Panc1 (cell line): Measurements from ENCODE around the gene ITPR3. TPM values are rescaled to one million over a fixed set of nuclear protein-coding genes. Genes with fewer than 3 reads are reported as not detected.

Source experiments
- ATAC-seq: fragments of 200-7000 bp; cut with Tn5 transposase; 2 replicates; pipeline ENCODE4 v1.9.1; 2020; ENCODE audit warnings: mild to moderate bottlenecking, moderate library complexity
- Bru-seq: library from RNA; stranded (reverse); fragments of 400-500 nt; gene quantifications from one replicate; lab custom pipeline; 2021; lab: Mats Ljungman, UMichigan
- BruChase-seq, 2 experiments: library from RNA; stranded (reverse); fragments of 400-500 nt; gene quantifications; one replicate each; lab custom pipeline; 2021; lab: Mats Ljungman, UMichigan
- BruUV-seq: library from RNA; stranded (reverse); fragments of 400-500 nt; replicated peaks from 2 replicates; lab custom pipeline; 2021; lab: Mats Ljungman, UMichigan
- CTCF ChIA-PET: fragments of 300-600 bp; sonication (Branson Sonifier 250); formaldehyde crosslinking; loops from one replicate; lab custom pipeline; 2022; ENCODE audit warnings: antibody characterized with exemption; lab: Charles Lee
- POLR2A ChIA-PET: fragments of 300-600 bp; sonication (Branson Sonifier 250); formaldehyde crosslinking; loops from one replicate; lab custom pipeline; 2022; ENCODE audit warnings: antibody characterized with exemption; lab: Charles Lee
- DNase-seq: peaks from one replicate; pipeline ENCODE4 v3.0.0-alpha.2; 2010; ENCODE audit warnings: low read depth, low spot score
- H3K27ac ChIP-seq: 2 replicates; pipeline ENCODE4 v1.5.1; 2011; ENCODE audit warnings: mild to moderate bottlenecking, low read length, inconsistent platforms
- H3K27me3 ChIP-seq: fragments of 200-500 bp; sonication (Bioruptor generic); 2 replicates; pipeline ENCODE4 v1.6.0; 2014; ENCODE audit warnings: low read length, inconsistent platforms; ENCODE audit not compliant: control insufficient read depth, insufficient read depth
- H3K36me3 ChIP-seq: fragments of 200-500 bp; sonication (Bioruptor generic); 2 replicates; pipeline ENCODE4 v1.5.1; 2014; ENCODE audit warnings: inconsistent platforms, mild to moderate bottlenecking, low read length, moderate library complexity; ENCODE audit not compliant: control insufficient read depth, insufficient read depth
- H3K4me1 ChIP-seq: 2 replicates; pipeline ENCODE4 v1.5.1; 2011; ENCODE audit warnings: inconsistent platforms, mild to moderate bottlenecking, low read length, moderate library complexity; ENCODE audit not compliant: control insufficient read depth, insufficient read depth
- H3K4me3 ChIP-seq, 2 experiments: 2 replicates each; pipeline ENCODE4 v1.5.1; 2011 to 2012; ENCODE audit warnings: low read depth in 2 of 2, low read length in 2 of 2, mild to moderate bottlenecking in 2 of 2, inconsistent platforms in 1 of 2, moderate library complexity in 1 of 2
- H3K9me3 ChIP-seq: fragments of 200-500 bp; sonication (Bioruptor generic); 2 replicates; pipeline ENCODE4 v1.5.1; 2014; ENCODE audit warnings: low read depth, mild to moderate bottlenecking, inconsistent platforms, low read length, moderate library complexity; ENCODE audit not compliant: control insufficient read depth, insufficient read depth
- POLR2AphosphoS5 ChIP-seq: IDR thresholded peaks from 2 replicates; pipeline ENCODE4 v1.6.1; 2012; ENCODE audit warnings: mild to moderate bottlenecking, low read depth, low read length, moderate library complexity
- SIN3A ChIP-seq: IDR thresholded peaks from 2 replicates; pipeline ENCODE4 v1.6.1; 2012; ENCODE audit warnings: low read depth, mild to moderate bottlenecking, low read length, moderate library complexity, borderline replicate concordance; ENCODE audit not compliant: insufficient read depth
- TCF7L2 ChIP-seq: IDR thresholded peaks from 2 replicates; pipeline ENCODE4 v1.6.1; 2011; ENCODE audit warnings: mild to moderate bottlenecking, low read depth, low read length, inconsistent platforms
- in situ Hi-C: cut with HindIII; loops from 2 replicates; pipeline ENCODE4 v1.10.0; 2016; ENCODE audit warnings: low sequenced_read_pairs, low pct_unique_long_range_greater_than_20kb
- intact Hi-C: fragments of 100-400 bp; cut with micrococcal nuclease; formaldehyde crosslinking; loops from one replicate; pipeline ENCODE4 v1.10.0; 2022; ENCODE audit not compliant: unreplicated experiment
- long read RNA-seq: library from polyadenylated mRNA; unstranded; transcript quantifications from one replicate; pipeline ENCODE4 v2.0.0, GENCODE V29; 2021; ENCODE audit not compliant: unreplicated experiment
- polyA plus RNA-seq: library from polyadenylated mRNA; unstranded; fragments of >200 nt; gene quantifications from one replicate; pipeline ENCODE4 v1.2.1, GENCODE V29; 2012; ENCODE audit warnings: missing spikeins; ENCODE audit not compliant: insufficient read length
- total RNA-seq: library from RNA; stranded (reverse); gene quantifications from one replicate; pipeline ENCODE4 v1.2.1, GENCODE V29; 2021; ENCODE audit not compliant: unreplicated experiment
- TF ChIP-seq, protein P1 (sequence below): fragments of 450-650 bp; IDR thresholded peaks from 2 replicates; pipeline ENCODE4 v1.5.1; 2017; ENCODE audit warnings: mild to moderate bottlenecking
- TF ChIP-seq, protein P2 (sequence below), 2 experiments: IDR thresholded peaks; 2 replicates each; pipeline ENCODE4 v1.6.1; 2011 to 2012; ENCODE audit warnings: low read depth in 2 of 2, control low read depth in 1 of 2, low read length in 1 of 2, mild to moderate bottlenecking in 1 of 2, moderate library complexity in 1 of 2; ENCODE audit not compliant: insufficient read depth in 1 of 2

The ITPR3 gene
- total RNA-seq (65.8 TPM), Bru-seq, nascent RNA (percentile 71 among the genes with signal in this experiment), BruChase-seq, experiment 1, labeled RNA remaining after a 2-hour chase (percentile 77 among the genes with signal in this experiment), BruChase-seq, experiment 2, labeled RNA remaining after a 6-hour chase (percentile 84 among the genes with signal in this experiment)
- 58.9 TPM for polyA plus RNA-seq
- long read RNA-seq, partial matches to known transcripts: 95 of 121 reads
- long read RNA-seq, other reads (novel, unspliced or antisense): 26 of 121 reads

DNA sequence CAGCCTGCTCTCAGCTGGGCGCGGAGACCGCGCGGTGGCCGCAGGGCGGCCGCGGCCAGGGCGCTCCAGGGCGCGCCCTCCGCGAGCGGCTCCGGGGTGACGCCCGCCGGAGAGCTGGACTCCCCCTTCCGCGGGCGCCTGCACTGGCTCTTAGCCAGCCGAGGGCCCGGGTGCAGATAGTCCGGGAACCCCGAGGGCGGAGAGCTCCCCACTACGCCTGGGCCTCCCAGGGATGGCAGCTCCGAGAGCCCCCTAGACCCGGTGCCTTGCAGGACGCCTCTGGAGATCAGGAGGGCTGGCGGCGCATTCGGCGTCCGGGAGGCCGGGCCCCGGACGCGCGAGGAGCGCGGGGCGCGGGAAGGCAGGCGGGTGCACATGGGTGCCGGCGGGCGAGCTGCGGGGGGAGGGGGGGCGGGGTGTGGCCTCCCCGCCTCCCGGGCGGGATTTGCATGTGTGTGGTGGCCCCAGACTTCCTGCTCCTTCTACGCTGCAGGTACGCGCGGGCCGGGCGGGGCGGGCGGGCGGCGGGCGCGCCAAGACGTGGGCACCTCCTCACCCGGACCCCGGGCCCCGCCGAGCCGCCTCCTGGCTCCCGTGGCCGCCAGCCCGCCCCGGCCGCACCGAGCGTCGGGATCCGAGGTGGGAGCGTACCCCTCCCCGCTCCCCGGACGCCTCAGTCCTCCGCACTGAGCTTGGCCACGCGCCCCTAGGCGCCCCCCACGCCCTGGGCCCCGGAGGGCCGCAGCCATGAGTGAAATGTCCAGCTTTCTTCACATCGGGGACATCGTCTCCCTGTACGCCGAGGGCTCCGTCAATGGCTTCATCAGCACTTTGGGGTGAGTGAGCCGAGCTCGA is at the start of gene ITPR3:
TSS of gene ITPR3 (plus strand) at position 467 of the 855 bp plus-strand sequence. CDS start at position 748, 281 bp downstream.
- TF ChIP-seq POLR2AphosphoS5: no peak; the same call in 1 of the 2 replicates
- TF ChIP-seq, protein P1, sequence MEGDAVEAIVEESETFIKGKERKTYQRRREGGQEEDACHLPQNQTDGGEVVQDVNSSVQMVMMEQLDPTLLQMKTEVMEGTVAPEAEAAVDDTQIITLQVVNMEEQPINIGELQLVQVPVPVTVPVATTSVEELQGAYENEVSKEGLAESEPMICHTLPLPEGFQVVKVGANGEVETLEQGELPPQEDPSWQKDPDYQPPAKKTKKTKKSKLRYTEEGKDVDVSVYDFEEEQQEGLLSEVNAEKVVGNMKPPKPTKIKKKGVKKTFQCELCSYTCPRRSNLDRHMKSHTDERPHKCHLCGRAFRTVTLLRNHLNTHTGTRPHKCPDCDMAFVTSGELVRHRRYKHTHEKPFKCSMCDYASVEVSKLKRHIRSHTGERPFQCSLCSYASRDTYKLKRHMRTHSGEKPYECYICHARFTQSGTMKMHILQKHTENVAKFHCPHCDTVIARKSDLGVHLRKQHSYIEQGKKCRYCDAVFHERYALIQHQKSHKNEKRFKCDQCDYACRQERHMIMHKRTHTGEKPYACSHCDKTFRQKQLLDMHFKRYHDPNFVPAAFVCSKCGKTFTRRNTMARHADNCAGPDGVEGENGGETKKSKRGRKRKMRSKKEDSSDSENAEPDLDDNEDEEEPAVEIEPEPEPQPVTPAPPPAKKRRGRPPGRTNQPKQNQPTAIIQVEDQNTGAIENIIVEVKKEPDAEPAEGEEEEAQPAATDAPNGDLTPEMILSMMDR: no peak
- TF ChIP-seq SIN3A: peak; percentile 44; the same call in 1 of the 2 replicates
- TF ChIP-seq, protein P2, sequence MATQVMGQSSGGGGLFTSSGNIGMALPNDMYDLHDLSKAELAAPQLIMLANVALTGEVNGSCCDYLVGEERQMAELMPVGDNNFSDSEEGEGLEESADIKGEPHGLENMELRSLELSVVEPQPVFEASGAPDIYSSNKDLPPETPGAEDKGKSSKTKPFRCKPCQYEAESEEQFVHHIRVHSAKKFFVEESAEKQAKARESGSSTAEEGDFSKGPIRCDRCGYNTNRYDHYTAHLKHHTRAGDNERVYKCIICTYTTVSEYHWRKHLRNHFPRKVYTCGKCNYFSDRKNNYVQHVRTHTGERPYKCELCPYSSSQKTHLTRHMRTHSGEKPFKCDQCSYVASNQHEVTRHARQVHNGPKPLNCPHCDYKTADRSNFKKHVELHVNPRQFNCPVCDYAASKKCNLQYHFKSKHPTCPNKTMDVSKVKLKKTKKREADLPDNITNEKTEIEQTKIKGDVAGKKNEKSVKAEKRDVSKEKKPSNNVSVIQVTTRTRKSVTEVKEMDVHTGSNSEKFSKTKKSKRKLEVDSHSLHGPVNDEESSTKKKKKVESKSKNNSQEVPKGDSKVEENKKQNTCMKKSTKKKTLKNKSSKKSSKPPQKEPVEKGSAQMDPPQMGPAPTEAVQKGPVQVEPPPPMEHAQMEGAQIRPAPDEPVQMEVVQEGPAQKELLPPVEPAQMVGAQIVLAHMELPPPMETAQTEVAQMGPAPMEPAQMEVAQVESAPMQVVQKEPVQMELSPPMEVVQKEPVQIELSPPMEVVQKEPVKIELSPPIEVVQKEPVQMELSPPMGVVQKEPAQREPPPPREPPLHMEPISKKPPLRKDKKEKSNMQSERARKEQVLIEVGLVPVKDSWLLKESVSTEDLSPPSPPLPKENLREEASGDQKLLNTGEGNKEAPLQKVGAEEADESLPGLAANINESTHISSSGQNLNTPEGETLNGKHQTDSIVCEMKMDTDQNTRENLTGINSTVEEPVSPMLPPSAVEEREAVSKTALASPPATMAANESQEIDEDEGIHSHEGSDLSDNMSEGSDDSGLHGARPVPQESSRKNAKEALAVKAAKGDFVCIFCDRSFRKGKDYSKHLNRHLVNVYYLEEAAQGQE (IDR thresholded peaks at IDR 0.05; ENCODE audit: insufficient read depth in 1 of 2, low read depth in 2 of 2, low read length in 1 of 2): no peak
- TF ChIP-seq TCF7L2: no peak
- Histone ChIP-seq H3K27me3 (no peaks in the 10 kb centered on the region), H3K27ac (peak within 1 kb of the TSS; percentile 87), H3K36me3 (no peaks in the 10 kb centered on the region; the same call in 1 of the 2 replicates), H3K9me3 (no peaks in the 10 kb centered on the region), H3K4me1 (peaks cover 32% of the 10 kb centered on the region), H3K4me3 (peak within 1 kb of the TSS; percentile 82 to 87)
- in situ Hi-C loops (no loop called here), intact Hi-C loops (loop anchor here (5.0 kb wide), 1 partner anchor 34 kb away; no protein-coding TSS in a partner anchor)
- ATAC-seq (peak; percentile 76), DNase-seq (no peak)
- CTCF ChIA-PET: interaction anchor here (0.6 to 1.0 kb wide), 3 partner anchors 11 to 990 kb away, joined by 4 to 8 read pairs (median 8); no protein-coding TSS in a partner anchor
- POLR2A ChIA-PET: interaction anchor here (0.6 to 1.4 kb wide), 5 partner anchors 22 to 1358 kb away, joined by 3 to 7 read pairs (median 5); no protein-coding TSS in a partner anchor
- BruUV-seq: no TSS peak

DNA sequence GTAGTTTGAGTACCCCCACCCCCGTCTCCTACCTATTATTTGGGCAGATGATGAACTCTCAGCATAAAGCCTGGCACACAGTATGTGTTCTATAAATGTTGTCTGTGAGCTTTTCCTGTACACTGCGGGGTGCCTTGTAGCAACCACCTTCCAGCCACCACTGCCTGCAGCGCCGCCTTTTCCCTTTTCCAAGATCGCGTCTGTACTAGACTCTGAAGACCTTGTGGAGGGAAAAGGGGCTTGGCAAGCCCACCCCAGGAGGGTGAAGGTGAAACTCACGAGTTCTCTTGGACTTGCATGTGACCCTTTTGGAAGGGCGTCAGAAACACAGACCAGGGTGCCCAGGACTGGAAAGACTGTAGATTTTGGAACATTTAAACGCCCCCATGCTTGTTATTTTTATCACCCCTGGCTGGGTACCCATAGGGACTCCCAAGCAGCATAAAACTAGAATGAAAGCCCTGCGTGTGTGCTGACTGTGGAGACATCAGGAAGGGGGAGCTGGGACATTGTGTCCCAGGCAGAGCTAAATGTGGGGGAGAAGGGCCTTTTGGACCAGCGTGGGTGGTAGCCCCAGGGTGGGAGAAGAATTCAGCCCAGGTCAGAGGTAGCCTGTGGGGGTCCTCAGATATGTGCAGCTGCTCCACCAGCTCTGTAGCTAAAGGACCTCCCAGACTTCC is 49.3 kb upstream of the ITPR3 start:
- POLR2A ChIA-PET: no interaction called here
- in situ Hi-C loops: no loop called here
- intact Hi-C loops: loop anchor here (10.0 kb wide), 1 partner anchor 117 kb away; the partner anchor contains the start of gene ZBTB9

More for the DNA sequence above, 49.3 kb upstream of the ITPR3 start:
- no peaks in the 10 kb centered on the region for H3K27me3 ChIP-seq
- H3K4me3 ChIP-seq: peak overlapping the region; percentile 65 to 78
- ATAC-seq (peak; percentile 43), DNase-seq (no peak)
- H3K27ac ChIP-seq: peak overlapping the region; percentile 85
- H3K9me3 ChIP-seq: no peaks in the 10 kb centered on the region
- CTCF ChIA-PET: no interaction called here
- no TSS peak for BruUV-seq
- TF ChIP-seq POLR2AphosphoS5: no peak
- no peak for TF ChIP-seq SIN3A
- TF ChIP-seq TCF7L2: no peak
- TF ChIP-seq, protein P1: no peak
- TF ChIP-seq, protein P2 (IDR thresholded peaks at IDR 0.05; ENCODE audit: insufficient read depth in 1 of 2, low read depth in 2 of 2, low read length in 1 of 2): no peak
- H3K36me3 ChIP-seq: no peaks in the 10 kb centered on the region
- H3K4me1 ChIP-seq: peaks cover 3% of the 10 kb centered on the region
